ENCODE results near the gene UNC5B. TPM values are rescaled to one million over a fixed set of nuclear protein-coding genes. Genes with fewer than 3 reads are reported as not detected.

UNC5B gene
- polyA plus RNA-seq, 1 donor (not counting 4 experiments of a cell fraction or from before 2014, with no cell fraction given): 1.1 TPM

- TF ChIP-seq CTCF (optimal IDR thresholded peaks at IDR 0.05 in 1 of 3, IDR thresholded peaks at IDR 0.05 in 1 of 3, conservative IDR thresholded peaks at IDR 0.05 in 1 of 3; ENCODE audit: extremely low read depth in 1 of 3, insufficient read depth in 2 of 3, low read length in 3 of 3): no peak
- TF ChIP-seq EZH2 (IDR thresholded peaks at IDR 0.05; ENCODE audit: low read length): no peak
- dilution Hi-C loops (cut with MboI; ENCODE audit: extremely low pct_ligation_motif_present, low sequenced_read_pairs): no loop called here
- Histone ChIP-seq H3K36me3 (ENCODE audit: control insufficient read depth in 2 of 2, extremely low read depth in 1 of 2, insufficient read depth in 2 of 2, low read length in 2 of 2) (no peaks in the 10 kb centered on the region), H3K9me1 (ENCODE audit: control insufficient read depth, extremely low read depth, insufficient read depth, low read length) (no peaks in the 10 kb centered on the region), H3K79me2 (ENCODE audit: control insufficient read depth, insufficient read depth, low read length) (no peaks in the 10 kb centered on the region), H3K4me3 (ENCODE audit: control insufficient read depth in 2 of 3, extremely low read depth in 1 of 3, insufficient read depth in 2 of 3, low read depth in 1 of 3, low read length in 3 of 3) (no peak overlapping the region), H3K27ac (ENCODE audit: control insufficient read depth, insufficient read depth, low read length) (no peak overlapping the region), H3K4me2 (ENCODE audit: control insufficient read depth, extremely low read depth, insufficient read depth, low read depth, low read length) (no peak overlapping the region), H3K4me1 (ENCODE audit: control insufficient read depth, extremely low read depth, insufficient read depth, low read length) (peaks cover 14% of the 10 kb centered on the region), H3K9ac (ENCODE audit: control insufficient read depth, extremely low read depth, insufficient read depth, low read length) (no peak overlapping the region), H4K20me1 (ENCODE audit: control insufficient read depth, extremely low read depth, insufficient read depth, low read length) (no peaks in the 10 kb centered on the region), H3K9me3 (ENCODE audit: control insufficient read depth, low read depth, low read length) (no peaks in the 10 kb centered on the region), H3K27me3 (ENCODE audit: control insufficient read depth, extremely low read depth, insufficient read depth, low read length) (peaks cover 16% of the 10 kb centered on the region), H2AFZ (ENCODE audit: control insufficient read depth, low read length) (no peak overlapping the region)
- FAIRE-seq (no peak), DNase-seq (ENCODE audit: low read depth, low spot score) (no peak)
Measured at GRCh38 chr10:71336632-71337031, 124.3 kb downstream of the UNC5B start.

DNA sequence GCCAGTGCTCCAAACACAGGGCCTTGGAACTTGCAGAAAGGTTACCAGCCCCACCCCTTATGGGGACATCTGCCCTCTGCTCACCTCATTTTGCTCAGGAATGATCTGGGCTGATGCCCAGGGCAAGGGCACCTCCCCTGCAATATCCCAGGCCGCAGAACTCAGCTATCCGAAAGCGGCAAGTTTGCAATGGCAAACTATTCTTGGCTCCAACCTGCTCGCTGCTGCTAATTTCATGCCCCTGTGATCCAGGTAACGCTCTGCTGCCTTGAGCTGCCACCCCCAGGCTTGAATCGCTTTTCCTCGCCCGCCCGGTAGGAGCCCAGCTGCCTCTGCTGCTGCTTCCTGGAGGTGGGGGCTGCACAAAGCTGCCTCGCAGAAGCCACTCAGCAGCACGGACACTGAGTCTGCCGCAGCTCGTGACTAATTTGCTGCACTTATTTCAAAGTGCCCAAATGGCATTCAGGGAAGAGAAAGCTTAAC lies 124.9 kb downstream of the UNC5B start:
- H3K4me2 ChIP-seq (ENCODE audit: control insufficient read depth, extremely low read depth, insufficient read depth, low read depth, low read length): no peak overlapping the region
- no peak overlapping the region for H3K4me3 ChIP-seq (ENCODE audit: control insufficient read depth in 2 of 3, extremely low read depth in 1 of 3, insufficient read depth in 2 of 3, low read depth in 1 of 3, low read length in 3 of 3)
- dilution Hi-C loops (cut with MboI; ENCODE audit: extremely low pct_ligation_motif_present, low sequenced_read_pairs): no loop called here

More for the DNA sequence above, 124.9 kb downstream of the UNC5B start:
- no peaks in the 10 kb centered on the region for H3K9me3 ChIP-seq (ENCODE audit: control insufficient read depth, low read depth, low read length)
- H3K79me2 ChIP-seq (ENCODE audit: control insufficient read depth, insufficient read depth, low read length): no peaks in the 10 kb centered on the region
- DNase-seq (ENCODE audit: low read depth, low spot score) (no peak), FAIRE-seq (no peak)
- H2AFZ ChIP-seq (ENCODE audit: control insufficient read depth, low read length): no peak overlapping the region
- no peaks in the 10 kb centered on the region for H3K9me1 ChIP-seq (ENCODE audit: control insufficient read depth, extremely low read depth, insufficient read depth, low read length)
- H3K9ac ChIP-seq (ENCODE audit: control insufficient read depth, extremely low read depth, insufficient read depth, low read length): no peak overlapping the region
- no peaks in the 10 kb centered on the region for H3K36me3 ChIP-seq (ENCODE audit: control insufficient read depth in 2 of 2, extremely low read depth in 1 of 2, insufficient read depth in 2 of 2, low read length in 2 of 2)
- peaks cover 16% of the 10 kb centered on the region for H3K27me3 ChIP-seq (ENCODE audit: control insufficient read depth, extremely low read depth, insufficient read depth, low read length)
- H3K27ac ChIP-seq (ENCODE audit: control insufficient read depth, insufficient read depth, low read length): no peak overlapping the region
- peaks cover 11% of the 10 kb centered on the region for H3K4me1 ChIP-seq (ENCODE audit: control insufficient read depth, extremely low read depth, insufficient read depth, low read length)
- TF ChIP-seq EZH2 (IDR thresholded peaks at IDR 0.05; ENCODE audit: low read length): no peak
- TF ChIP-seq CTCF (optimal IDR thresholded peaks at IDR 0.05 in 1 of 3, IDR thresholded peaks at IDR 0.05 in 1 of 3, conservative IDR thresholded peaks at IDR 0.05 in 1 of 3; ENCODE audit: extremely low read depth in 1 of 3, insufficient read depth in 2 of 3, low read length in 3 of 3): no peak
- no peaks in the 10 kb centered on the region for H4K20me1 ChIP-seq (ENCODE audit: control insufficient read depth, extremely low read depth, insufficient read depth, low read length)
